Mucosa of rectum (tissue), 2 donors: ENCODE measurements around the gene MPPED1.

Experiments
- H3K27ac ChIP-seq, 2 donors: one replicate each; pipeline ENCODE4 v1.7.0; 2013; ENCODE audit warnings: inconsistent platforms in 2 of 2, low read depth in 2 of 2, low read length in 2 of 2
- H3K27me3 ChIP-seq, 2 donors: one replicate each; pipeline ENCODE4 v1.7.0; 2013; ENCODE audit warnings: low read length in 2 of 2; ENCODE audit not compliant: control insufficient read depth in 2 of 2, insufficient read depth in 2 of 2
- H3K36me3 ChIP-seq, 2 donors: one replicate each; pipeline ENCODE4 v1.7.0; 2013; ENCODE audit warnings: low read length in 2 of 2; ENCODE audit not compliant: control insufficient read depth in 2 of 2, insufficient read depth in 2 of 2
- H3K4me1 ChIP-seq, 2 donors: one replicate each; pipeline ENCODE4 v1.7.0; 2013; ENCODE audit warnings: low read length in 2 of 2, mild to moderate bottlenecking in 1 of 2; ENCODE audit not compliant: control insufficient read depth in 2 of 2, insufficient read depth in 2 of 2
- H3K4me3 ChIP-seq, 2 donors: one replicate each; pipeline ENCODE4 v1.7.0; 2013; ENCODE audit warnings: low read length in 2 of 2
- H3K9ac ChIP-seq, 2 donors: one replicate each; pipeline ENCODE4 v1.7.0; 2013; ENCODE audit warnings: low read length in 2 of 2, low read depth in 1 of 2, mild to moderate bottlenecking in 1 of 2
- H3K9me3 ChIP-seq, 2 donors: one replicate each; pipeline ENCODE4 v1.7.0; 2013; ENCODE audit warnings: low read length in 2 of 2; ENCODE audit not compliant: control insufficient read depth in 2 of 2
- donor health status: healthy.
- donor health status: Normal muscosa, but diverticular disease.

Gene MPPED1

DNA sequence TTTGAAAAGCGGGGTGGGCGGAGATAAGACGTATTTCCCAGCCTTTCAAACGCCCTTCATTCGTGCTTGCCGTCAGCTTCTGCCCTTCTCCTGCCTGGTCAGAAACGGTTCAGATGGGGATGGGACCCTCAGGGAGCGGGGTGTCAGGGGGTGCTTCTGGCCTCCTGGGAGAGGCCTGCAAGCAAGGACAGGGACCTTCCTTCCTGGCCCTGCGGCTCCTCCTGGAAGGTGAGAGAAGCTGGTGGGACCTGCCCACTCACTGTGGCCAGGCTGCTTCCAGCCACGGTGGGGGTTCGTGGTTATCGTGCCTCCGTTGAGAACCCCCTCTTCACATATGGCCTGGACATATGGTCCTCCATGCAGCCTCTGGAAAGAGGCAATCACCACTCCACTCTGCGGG is 104.6 kb downstream of the MPPED1 start:
- H3K9me3 ChIP-seq = no peaks in the 10 kb centered on the region
- no peaks in the 10 kb centered on the region for H3K27me3 ChIP-seq
- no peaks in the 10 kb centered on the region for H3K36me3 ChIP-seq
- no peak overlapping the region for H3K27ac ChIP-seq
- H3K4me3 ChIP-seq = no peak overlapping the region
- H3K9ac ChIP-seq = no peak overlapping the region
- H3K4me1 ChIP-seq = no peaks in the 10 kb centered on the region

DNA sequence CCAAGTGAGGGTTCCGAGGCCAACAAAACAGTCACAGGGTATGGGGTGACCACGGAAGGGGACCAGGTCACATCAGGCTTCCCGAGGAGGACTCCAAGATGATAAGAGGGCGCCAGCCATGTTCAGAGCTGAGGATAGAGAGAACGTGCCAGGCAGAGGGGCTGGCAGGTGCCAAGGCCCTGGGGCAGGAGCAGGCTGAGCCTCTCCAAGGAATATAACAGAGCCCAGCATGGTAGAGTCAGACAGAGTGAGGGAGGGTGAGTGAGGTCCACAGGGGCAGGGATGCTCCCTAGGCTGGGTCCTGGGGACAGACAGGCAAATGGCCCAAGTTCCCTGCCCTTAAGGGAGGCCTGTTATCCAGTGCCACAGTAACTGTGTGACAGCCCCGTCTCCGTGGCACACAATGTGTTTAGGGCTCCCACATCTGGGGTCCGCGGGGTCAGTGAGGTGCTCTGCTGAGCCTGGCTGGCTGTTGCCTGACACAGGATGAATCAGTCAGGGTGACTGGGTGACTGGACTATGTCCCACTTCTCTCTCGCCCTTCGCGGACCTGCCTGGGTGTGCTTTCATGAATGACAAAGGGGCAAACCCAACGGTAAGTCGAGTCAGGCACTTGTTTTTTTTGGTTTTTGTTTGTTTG is 105.3 kb downstream of the MPPED1 start:
- Histone ChIP-seq H3K27me3 (no peaks in the 10 kb centered on the region), H3K4me3 (no peak overlapping the region), H3K27ac (no peak overlapping the region), H3K4me1 (no peaks in the 10 kb centered on the region), H3K9me3 (no peaks in the 10 kb centered on the region), H3K36me3 (no peaks in the 10 kb centered on the region), H3K9ac (no peak overlapping the region)

DNA sequence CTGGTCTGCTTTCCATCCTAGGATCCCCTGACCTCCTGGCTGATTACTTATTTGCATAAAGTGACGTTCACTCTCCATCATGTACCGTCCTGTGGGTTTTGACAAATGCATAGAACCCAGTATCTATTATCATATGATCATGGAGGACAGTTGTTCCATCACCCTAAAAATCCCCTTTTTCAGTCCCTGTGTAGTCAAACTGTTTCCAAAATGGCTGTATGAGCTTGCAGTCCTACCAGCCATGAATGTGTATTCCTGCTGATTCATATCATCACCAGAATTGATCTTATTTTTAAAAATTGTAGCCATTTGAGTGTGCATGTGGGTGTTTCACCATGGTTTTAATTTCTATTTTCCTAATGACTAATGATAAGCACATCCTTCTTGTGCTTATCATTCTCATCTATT is 108.8 kb downstream of the MPPED1 start:
- no peak overlapping the region for H3K27ac ChIP-seq
- H3K9ac ChIP-seq = no peak overlapping the region
- H3K9me3 ChIP-seq = no peaks in the 10 kb centered on the region
- H3K36me3 ChIP-seq = no peaks in the 10 kb centered on the region
- H3K4me1 ChIP-seq = no peaks in the 10 kb centered on the region
- no peak overlapping the region for H3K4me3 ChIP-seq
- H3K27me3 ChIP-seq = no peaks in the 10 kb centered on the region

DNA sequence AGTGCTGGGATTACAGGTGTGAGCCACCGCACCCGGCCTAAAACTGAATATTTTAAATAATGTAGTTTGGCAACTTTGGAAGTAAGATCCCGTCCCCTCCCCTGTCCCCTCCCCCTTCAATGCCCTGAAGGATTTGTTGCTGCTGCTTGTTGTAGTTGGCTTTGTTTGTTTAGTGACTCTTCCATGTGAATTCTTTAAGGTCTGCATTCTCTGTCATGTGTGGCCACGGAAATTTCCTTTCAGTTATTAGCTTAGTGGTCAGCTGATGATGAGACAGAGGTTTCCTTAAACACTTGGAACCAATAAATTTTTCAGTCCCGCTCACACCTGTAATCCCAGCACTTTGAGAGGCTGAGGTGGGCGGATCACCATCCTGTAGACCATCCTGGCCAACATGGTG is 109.9 kb downstream of the MPPED1 start:
- H3K27ac ChIP-seq = no peak overlapping the region
- H3K4me3 ChIP-seq = no peak overlapping the region
- H3K4me1 ChIP-seq = no peaks in the 10 kb centered on the region
- H3K27me3 ChIP-seq = no peaks in the 10 kb centered on the region
- H3K36me3 ChIP-seq = no peaks in the 10 kb centered on the region
- no peak overlapping the region for H3K9ac ChIP-seq
- no peaks in the 10 kb centered on the region for H3K9me3 ChIP-seq

DNA sequence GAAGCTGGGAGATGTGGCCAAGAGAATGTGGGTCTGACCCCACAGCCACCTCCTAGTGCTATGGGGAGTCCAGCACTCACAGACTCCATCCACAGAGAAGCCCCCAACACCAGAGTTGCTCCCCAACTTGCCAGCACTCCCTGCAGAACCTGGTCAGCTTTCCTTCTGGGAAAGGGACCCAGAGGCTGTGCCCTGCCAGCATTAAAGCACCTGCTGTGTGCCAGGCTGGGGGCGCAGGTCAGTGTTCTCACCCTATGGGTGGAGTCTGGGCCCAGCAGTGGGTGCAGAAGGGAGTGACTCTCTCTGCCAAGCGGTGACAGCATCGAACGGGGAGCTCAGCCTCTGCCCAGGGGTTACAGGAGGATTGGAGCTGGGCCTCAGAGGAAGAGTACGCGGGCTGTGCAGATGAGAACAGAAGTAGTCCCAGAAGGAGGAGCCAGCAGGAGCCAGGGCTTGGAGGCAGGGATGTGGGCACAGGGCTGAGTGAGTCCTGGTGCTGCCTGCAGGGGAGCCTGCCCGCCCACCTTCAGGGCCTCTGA is 114.4 kb downstream of the MPPED1 start:
- no peaks in the 10 kb centered on the region for H3K4me1 ChIP-seq
- no peak overlapping the region for H3K4me3 ChIP-seq
- H3K36me3 ChIP-seq = no peaks in the 10 kb centered on the region
- H3K9me3 ChIP-seq = no peaks in the 10 kb centered on the region
- H3K9ac ChIP-seq = no peak overlapping the region
- no peaks in the 10 kb centered on the region for H3K27me3 ChIP-seq
- H3K27ac ChIP-seq = no peak overlapping the region

DNA sequence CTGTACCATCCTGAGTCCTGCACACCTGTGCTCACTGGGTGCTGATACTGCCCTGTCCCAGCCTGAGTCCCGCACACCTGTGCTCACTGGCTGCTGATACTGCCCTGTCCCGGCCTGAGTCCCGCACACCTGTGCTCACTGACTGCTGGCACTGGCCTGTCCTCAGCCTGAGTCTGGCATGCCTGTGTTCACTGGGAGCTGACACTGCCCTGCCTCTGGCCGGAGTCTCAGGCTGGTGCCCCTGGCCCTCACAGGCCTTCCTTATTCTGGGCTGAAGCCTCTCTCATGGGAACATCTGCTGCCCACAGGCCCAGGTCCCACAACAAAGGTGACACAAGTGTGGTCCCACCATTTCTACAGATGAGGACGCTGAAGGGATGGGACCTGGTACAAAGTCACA is 115.1 kb downstream of the MPPED1 start:
- no peak overlapping the region for H3K4me3 ChIP-seq
- no peaks in the 10 kb centered on the region for H3K36me3 ChIP-seq
- H3K4me1 ChIP-seq = no peaks in the 10 kb centered on the region
- no peaks in the 10 kb centered on the region for H3K27me3 ChIP-seq
- no peak overlapping the region for H3K27ac ChIP-seq
- H3K9ac ChIP-seq = no peak overlapping the region
- no peaks in the 10 kb centered on the region for H3K9me3 ChIP-seq

DNA sequence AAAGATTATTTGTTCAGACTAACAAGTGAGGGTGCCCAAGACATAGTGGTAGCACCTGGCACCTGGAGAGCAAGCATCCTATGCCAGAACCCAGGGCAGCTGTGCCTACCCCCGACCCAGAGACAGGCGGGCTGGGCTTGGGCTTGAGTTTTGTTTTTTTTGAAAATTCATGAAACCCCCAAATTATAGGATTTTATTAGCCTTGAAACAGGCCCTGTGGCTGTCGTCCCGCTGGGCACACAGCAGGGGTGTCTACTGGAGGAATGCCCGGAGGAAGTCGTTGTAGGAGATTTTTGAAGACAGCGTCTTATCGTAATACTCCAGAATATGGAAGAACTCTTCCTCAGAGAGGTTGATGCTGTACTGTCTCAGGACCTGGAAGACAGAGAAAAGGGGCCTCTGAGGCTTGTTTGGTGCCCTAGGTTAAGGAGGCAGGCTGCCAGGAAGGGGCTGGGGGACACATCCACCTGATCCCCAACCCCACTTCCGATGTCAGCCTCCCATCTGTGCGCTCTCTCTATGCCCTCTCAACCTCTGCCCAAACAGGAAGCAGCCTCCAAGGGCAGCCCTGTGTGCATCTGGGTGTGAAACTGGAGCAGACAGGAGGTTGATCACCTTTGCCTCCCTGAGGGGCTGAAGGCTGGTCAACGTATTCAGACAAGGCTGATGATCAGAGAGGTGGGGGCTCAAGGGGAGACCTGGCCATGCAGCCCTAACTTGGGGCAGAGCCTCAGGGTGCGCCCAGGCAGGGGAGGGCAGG is 117.0 kb downstream of the MPPED1 start:
- H3K4me3 ChIP-seq = no peak overlapping the region
- H3K4me1 ChIP-seq = no peaks in the 10 kb centered on the region
- H3K9me3 ChIP-seq = no peaks in the 10 kb centered on the region
- no peak overlapping the region for H3K27ac ChIP-seq
- no peak overlapping the region for H3K9ac ChIP-seq
- H3K27me3 ChIP-seq = no peaks in the 10 kb centered on the region
- H3K36me3 ChIP-seq = no peaks in the 10 kb centered on the region

DNA sequence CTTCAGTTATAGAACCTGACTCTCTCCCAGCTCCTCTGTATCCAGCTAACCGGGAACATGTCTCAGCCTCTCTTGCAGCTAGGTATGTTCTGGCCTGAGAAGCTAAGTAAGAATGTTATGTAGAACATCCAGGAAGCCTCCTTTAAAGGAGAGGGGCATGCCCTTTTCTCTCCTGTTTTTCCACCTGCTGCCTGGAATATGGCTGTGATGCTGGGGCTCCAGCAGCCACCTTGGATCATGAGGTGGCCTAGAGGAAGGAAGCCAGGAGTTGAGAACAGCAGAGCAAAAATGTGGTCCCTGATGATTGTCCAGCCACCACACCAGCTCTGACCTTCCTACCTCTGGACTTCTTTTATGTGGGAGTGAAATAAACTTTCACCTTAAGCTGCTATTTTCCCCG is 117.6 kb downstream of the MPPED1 start:
- no peaks in the 10 kb centered on the region for H3K36me3 ChIP-seq
- no peaks in the 10 kb centered on the region for H3K4me1 ChIP-seq
- no peak overlapping the region for H3K9ac ChIP-seq
- no peaks in the 10 kb centered on the region for H3K9me3 ChIP-seq
- no peaks in the 10 kb centered on the region for H3K27me3 ChIP-seq
- H3K4me3 ChIP-seq = no peak overlapping the region
- no peak overlapping the region for H3K27ac ChIP-seq

DNA sequence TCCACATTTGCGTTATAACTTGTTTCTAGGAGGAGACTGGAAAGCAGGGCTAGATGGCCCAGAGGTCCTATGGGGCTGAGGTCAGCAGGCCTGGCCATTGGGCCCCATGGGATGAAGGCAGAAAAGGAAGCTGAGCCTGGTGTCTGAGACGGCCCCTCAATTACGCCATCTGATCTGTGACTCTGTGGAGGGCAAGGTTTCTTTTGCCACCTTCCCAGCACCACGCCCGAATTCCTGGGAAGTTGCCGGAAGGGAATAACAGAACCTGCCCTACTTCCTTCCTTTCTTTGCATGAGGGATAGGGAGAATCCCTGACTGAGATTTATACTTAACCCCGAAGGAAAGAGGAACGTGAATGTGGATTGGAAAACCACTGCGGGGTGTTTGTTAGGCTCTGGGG is 118.1 kb downstream of the MPPED1 start:
- Histone ChIP-seq H3K9ac (no peak overlapping the region), H3K27ac (no peak overlapping the region), H3K36me3 (no peaks in the 10 kb centered on the region), H3K4me3 (no peak overlapping the region), H3K4me1 (no peaks in the 10 kb centered on the region), H3K27me3 (no peaks in the 10 kb centered on the region), H3K9me3 (no peaks in the 10 kb centered on the region)

DNA sequence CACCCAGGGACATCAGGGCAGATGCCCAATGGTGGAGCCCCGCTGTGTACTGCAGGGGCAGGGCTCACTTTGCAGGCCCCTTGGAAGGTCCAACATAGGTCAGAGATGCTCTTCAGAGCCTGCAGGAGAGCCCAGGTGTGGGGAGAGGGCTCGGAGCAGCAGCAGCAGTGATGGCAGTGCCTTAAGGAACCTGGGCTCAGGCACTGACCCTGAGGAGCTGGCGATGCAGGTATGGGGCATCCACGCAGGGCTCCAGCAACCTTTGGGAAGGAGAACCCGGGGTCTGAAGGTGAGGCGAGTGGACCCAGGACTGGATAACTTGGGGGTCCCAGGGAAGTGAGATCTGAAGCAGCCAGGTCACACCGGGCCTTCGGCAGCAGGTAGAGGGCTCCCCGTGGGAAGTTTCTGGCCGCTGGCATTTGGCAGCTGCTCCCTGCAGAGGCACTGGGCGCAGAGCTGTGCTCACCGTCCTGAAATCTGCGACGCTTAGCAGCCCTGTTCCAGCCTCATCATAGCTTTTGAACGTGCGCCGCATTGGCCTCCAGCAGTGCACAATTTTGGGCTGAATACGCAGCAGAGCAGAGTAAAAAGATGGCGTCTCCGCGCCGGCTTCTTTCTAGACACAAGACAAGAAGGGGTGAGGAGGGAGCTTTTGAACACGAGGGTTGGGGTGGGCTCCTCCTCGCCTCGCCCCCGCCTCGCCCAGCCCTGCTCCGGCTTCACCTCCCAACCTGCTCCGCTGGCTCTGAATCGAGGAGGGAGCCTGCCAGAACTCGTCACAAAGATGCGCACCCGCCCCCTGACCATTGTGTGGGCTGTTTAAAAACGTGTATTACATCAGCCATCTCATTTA is 118.8 kb downstream of the MPPED1 start:
- H3K27me3 ChIP-seq = no peaks in the 10 kb centered on the region
- H3K9me3 ChIP-seq = no peaks in the 10 kb centered on the region
- no peaks in the 10 kb centered on the region for H3K36me3 ChIP-seq
- H3K27ac ChIP-seq = no peak overlapping the region
- no peak overlapping the region for H3K9ac ChIP-seq
- H3K4me1 ChIP-seq = no peaks in the 10 kb centered on the region
- H3K4me3 ChIP-seq = no peak overlapping the region
